Mesothelial cell of epicardium (in vitro differentiated cells): Measurements from ENCODE around the gene TMPRSS6. TPM values are rescaled to one million over a fixed set of nuclear protein-coding genes. Genes with fewer than 3 reads are reported as not detected.

Source experiments
- DNase-seq, 2 experiments: peaks; one replicate each; pipeline ENCODE4 v3.0.0; 2021; ENCODE audit warnings: low spot score in 2 of 2; ENCODE audit not compliant: unreplicated experiment in 2 of 2
- H3K27ac Mint-ChIP-seq: 2 replicates; pipeline ENCODE4 v1.8.0; 2021; ENCODE audit warnings: mixed read lengths
- H3K27me3 Mint-ChIP-seq: 2 replicates; pipeline ENCODE4 v1.8.0; 2021; ENCODE audit warnings: low read depth, mixed read lengths
- H3K36me3 Mint-ChIP-seq: 2 replicates; pipeline ENCODE4 v1.8.0; 2021; ENCODE audit warnings: mixed read lengths
- H3K4me1 Mint-ChIP-seq: 2 replicates; pipeline ENCODE4 v1.8.0; 2021; ENCODE audit warnings: mixed read lengths
- H3K4me3 Mint-ChIP-seq: 2 replicates; pipeline ENCODE4 v1.8.0; 2021; ENCODE audit warnings: mild to moderate bottlenecking, moderate library complexity, mixed read lengths
- H3K9me3 Mint-ChIP-seq: 2 replicates; pipeline ENCODE4 v1.8.0; 2021; ENCODE audit warnings: mixed read lengths
- total RNA-seq: library from RNA; stranded (reverse); gene quantifications from 3 replicates; pipeline ENCODE4 v1.2.1, GENCODE V29; 2021
- TF ChIP-seq, protein P1 (sequence below): fragments of 200-600 bp; sonication (generic); IDR thresholded peaks from one replicate; pipeline ENCODE4 v1.5.0; 2021; ENCODE audit warnings: antibody characterized with exemption; ENCODE audit not compliant: unreplicated experiment

TMPRSS6 gene
- total RNA-seq, 1 donor from 2014 or later: not detected

DNA sequence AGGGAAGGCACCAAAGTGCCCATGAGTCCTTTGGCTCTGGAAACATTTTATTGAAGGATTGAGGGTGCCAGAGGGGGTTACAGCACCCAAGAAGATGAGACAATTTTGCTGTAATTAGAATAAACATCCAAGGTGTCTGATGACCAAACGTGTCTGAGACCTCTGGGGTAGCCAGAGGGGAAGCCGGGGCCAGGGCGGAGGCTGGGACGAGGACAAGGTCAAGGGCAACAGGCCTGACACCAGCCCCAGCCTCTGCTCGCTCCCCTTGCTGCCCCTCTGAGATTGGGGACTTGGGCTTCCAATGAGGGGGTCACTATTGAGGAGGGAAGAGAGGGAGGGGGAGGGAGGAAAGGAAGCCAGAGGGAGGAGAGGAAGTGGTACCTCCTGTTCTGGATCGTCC is 25.6 kb downstream of the TMPRSS6 start:
- no peak overlapping the region for H3K4me3 Mint-ChIP-seq
- no peaks in the 10 kb centered on the region for H3K36me3 Mint-ChIP-seq
- no peaks in the 10 kb centered on the region for H3K9me3 Mint-ChIP-seq
- DNase-seq: no peak
- TF ChIP-seq, protein P1, sequence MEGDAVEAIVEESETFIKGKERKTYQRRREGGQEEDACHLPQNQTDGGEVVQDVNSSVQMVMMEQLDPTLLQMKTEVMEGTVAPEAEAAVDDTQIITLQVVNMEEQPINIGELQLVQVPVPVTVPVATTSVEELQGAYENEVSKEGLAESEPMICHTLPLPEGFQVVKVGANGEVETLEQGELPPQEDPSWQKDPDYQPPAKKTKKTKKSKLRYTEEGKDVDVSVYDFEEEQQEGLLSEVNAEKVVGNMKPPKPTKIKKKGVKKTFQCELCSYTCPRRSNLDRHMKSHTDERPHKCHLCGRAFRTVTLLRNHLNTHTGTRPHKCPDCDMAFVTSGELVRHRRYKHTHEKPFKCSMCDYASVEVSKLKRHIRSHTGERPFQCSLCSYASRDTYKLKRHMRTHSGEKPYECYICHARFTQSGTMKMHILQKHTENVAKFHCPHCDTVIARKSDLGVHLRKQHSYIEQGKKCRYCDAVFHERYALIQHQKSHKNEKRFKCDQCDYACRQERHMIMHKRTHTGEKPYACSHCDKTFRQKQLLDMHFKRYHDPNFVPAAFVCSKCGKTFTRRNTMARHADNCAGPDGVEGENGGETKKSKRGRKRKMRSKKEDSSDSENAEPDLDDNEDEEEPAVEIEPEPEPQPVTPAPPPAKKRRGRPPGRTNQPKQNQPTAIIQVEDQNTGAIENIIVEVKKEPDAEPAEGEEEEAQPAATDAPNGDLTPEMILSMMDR: no peak
- H3K27me3 Mint-ChIP-seq: peaks cover 14% of the 10 kb centered on the region
- no peaks in the 10 kb centered on the region for H3K4me1 Mint-ChIP-seq
- H3K27ac Mint-ChIP-seq: no peak overlapping the region

DNA sequence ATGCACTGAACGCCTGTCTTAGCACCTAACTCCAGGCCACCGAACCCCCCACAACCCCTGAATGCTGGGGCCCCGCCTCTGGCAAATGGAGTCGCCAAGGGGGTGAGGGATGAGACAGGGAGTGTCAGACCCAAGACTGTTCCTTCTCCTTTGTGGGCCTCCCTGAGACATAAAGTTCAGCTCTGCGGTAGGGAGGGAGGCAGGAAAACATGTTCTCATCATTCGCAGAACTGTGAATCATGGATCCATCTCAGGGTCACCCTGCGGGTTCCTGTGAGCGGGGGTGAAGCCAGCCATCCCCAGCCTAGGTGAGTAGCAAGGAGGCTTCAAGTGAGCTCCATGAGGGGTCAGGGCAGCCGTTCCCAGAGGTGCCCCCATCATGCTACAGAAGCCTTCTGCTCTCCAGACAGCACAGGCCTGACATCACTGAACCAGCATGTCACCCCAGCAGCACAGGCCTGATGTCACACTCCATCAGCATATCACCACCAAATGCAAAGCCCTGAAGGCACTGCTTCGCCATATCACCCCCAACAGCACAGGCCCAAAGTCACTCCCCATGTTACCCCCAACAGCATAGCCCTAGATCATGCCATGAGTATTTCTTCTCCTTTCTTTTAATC is 27.2 kb downstream of the TMPRSS6 start:
- no peak for DNase-seq
- Mint-ChIP-seq H3K27me3 (peaks cover 16% of the 10 kb centered on the region), H3K4me3 (no peak overlapping the region), H3K9me3 (no peaks in the 10 kb centered on the region), H3K27ac (no peak overlapping the region), H3K4me1 (peaks cover 2% of the 10 kb centered on the region), H3K36me3 (no peaks in the 10 kb centered on the region)
- TF ChIP-seq, protein P1: no peak

DNA sequence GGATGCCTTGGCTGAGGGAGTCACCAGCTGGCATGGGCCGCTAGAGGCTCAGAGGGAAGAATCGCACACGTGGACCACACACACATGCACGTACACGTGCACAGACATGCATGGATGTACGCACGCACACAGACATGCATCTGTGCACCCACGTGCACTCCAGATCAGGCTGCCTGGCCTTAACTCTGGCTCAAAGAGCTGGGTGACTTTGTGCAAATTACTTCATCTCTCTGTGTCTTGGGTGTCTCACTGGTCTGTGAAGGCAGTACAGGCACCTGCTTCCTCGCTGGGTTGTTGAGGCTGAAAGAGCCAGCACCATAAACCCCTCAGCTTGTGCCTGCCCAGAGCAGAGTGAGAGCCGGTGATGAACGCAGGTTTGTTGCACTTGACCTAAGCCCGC is 28.7 kb downstream of the TMPRSS6 start:
- Mint-ChIP-seq H3K4me1 (peaks cover 2% of the 10 kb centered on the region), H3K9me3 (no peaks in the 10 kb centered on the region), H3K4me3 (no peak overlapping the region), H3K27me3 (peaks cover 21% of the 10 kb centered on the region), H3K36me3 (no peaks in the 10 kb centered on the region), H3K27ac (no peak overlapping the region)
- no peak for DNase-seq
- TF ChIP-seq, protein P1: no peak

DNA sequence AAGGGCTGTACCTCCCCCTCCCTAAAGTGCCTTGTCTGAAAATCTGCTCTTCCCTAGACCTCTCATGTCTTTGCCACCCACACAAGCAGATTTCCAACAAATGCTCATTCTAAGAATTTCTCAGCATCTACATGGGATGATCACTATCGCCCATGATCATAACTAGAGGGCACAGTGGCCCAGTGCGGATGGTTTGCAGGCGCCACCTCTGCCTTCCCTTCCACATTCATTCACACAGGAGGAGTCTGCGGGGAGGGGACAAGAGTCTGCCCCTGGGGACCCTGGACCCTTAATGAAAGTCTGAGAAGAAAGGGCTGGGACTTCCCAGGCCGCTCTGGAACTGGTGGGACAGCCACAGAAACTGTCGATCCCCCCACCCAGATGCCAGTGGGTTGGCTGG is 29.1 kb downstream of the TMPRSS6 start:
- no peak for DNase-seq
- peaks cover 2% of the 10 kb centered on the region for H3K4me1 Mint-ChIP-seq
- no peak overlapping the region for H3K27ac Mint-ChIP-seq
- H3K4me3 Mint-ChIP-seq: no peak overlapping the region
- no peaks in the 10 kb centered on the region for H3K9me3 Mint-ChIP-seq
- H3K27me3 Mint-ChIP-seq: peaks cover 21% of the 10 kb centered on the region
- no peaks in the 10 kb centered on the region for H3K36me3 Mint-ChIP-seq
- TF ChIP-seq, protein P1: no peak

DNA sequence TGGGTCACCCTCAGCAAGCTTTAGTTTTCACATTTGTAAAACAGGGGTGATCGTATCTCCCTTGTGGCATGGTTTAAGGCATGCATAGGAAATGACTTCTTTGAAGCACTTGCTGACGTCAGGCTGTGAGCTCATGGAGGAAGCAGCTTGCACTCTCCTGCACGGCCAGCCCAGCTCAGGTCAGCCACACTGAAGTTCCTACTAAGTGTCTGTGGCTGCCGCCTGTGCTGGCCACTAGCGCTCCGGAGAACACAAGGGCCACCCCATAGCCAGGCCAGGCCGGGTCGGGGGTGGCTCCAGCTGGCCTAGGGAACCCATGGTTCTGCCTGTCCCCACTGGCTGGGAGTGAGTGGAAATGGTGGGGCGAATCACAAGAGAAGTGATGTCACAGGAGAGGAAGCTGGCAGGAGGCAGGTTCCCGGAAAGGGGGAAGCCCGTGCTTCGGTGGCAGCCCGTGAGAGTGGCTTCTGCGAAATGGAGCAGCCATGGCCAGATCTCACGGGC is 29.8 kb downstream of the TMPRSS6 start:
- Mint-ChIP-seq H3K36me3 (no peaks in the 10 kb centered on the region), H3K27ac (no peak overlapping the region), H3K27me3 (peaks cover 19% of the 10 kb centered on the region), H3K4me1 (peaks cover 2% of the 10 kb centered on the region), H3K4me3 (no peak overlapping the region), H3K9me3 (no peaks in the 10 kb centered on the region)
- TF ChIP-seq, protein P1: no peak
- no peak for DNase-seq
